IPS-11a (cell line): ENCODE measurements around the gene HEATR3.
"Not testable (repeated sequence)": the region's sequence is repeated elsewhere in the genome, so short reads cannot be mapped to it uniquely, and the experiment has no call there.

Experiments used
- H3K4me3 ChIP-seq: one replicate; pipeline ENCODE4 v1.5.1; 2013; ENCODE audit warnings: low read depth, low read length, control low read depth

HEATR3 gene

DNA sequence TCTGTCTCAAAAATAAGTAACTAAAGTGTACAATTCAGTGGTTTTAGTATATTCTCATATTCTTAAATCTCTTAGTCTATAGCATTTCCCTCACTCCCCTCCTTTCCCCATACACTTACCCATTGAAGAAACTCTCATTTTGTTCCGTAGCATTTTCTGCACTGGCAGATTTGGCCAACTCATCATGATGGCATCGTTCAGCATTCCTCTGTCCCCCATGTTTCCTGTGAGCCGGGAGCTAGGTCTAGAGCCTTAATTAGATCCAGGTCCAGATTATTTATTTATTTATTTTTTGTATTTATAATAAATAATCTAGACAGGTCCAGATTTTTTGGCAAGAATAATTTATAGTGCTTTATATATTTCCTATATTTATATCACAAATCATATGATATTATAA is 31.0 kb downstream of the HEATR3 start:
- H3K4me3 ChIP-seq: no peak overlapping the region

DNA sequence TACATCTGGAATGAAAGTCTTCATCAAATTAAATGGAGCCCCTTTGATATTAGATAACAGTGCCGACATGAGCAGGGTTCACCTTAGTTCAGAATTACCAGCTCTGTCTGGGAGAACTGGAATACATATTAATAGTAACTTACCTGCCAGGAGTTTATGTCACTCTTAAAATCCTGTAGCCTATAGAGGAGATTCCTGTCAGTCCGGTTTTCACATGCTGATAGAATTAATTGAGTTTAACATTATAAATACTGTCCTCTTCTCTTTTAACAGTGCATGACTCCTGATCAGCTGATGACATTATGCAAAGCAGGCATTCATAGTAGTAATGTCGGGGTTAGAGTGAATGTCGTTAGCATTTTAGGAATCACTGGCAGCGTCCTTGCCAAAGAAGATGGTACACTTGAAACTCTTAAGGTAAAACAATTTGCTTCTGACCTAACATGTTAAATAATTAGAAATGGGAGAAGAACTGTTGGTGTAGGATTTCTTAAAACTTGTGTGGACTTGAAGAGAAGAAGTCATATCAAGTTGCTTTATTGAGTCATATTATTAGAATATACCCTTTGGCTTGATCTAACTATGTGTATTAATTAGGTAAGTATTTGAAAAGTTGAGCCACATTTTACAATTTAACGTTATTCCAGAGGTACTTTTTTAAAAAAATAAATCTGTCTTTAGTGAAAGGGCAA is 34.3 kb downstream of the HEATR3 start:
- H3K4me3 ChIP-seq: no peak overlapping the region

DNA sequence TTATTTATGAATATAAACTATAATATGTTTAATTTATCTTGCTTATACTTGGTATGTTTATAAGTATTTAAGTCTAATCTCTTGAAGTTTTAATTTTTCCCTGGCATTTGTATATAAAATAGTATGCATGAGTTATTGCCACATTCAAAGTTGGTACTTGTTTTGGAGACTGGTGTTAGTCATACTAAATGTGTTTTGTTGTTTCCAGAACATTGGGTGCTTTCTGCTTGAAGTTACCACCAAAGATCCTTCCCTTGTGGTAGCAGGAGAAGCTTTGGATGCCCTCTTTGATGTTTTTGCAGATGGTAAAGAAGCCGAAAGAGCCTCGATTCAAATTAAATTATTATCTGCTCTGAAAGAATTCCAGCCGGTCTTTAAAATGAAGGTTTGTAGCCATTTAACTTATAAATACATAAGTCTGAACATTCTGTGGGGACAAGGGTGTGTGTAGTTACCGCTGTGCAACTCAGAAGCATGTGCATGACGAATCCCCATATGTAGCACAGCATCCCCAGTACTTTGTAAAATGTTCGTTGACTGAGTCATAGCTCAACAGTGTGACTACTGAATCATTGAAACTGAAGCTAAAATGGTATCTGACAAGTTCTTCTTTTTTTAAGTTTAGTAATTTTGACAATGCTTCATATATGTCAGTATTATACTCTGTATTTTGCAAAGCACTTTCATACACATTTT is 36.4 kb downstream of the HEATR3 start:
- no peak overlapping the region for H3K4me3 ChIP-seq

DNA sequence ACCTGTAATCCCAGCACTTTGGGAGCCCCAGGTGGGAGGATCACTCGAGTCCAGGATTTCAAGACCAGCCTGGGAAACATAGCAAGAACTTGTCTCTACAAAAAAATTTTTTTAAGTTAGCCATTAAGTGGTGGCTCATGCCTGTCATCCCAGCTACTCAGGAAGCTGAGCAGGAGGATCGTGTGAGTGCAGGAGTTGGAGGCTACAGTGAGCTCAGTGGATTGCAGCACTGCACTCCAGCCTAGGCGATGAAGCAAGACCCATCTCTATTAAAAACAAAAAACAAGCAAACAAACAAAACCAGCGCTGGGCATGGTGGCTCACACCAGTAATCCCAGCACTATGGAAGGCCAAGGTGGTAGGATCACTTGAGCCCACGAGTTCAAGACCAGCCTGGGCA is 38.0 kb downstream of the HEATR3 start:
- no peak overlapping the region for H3K4me3 ChIP-seq

DNA sequence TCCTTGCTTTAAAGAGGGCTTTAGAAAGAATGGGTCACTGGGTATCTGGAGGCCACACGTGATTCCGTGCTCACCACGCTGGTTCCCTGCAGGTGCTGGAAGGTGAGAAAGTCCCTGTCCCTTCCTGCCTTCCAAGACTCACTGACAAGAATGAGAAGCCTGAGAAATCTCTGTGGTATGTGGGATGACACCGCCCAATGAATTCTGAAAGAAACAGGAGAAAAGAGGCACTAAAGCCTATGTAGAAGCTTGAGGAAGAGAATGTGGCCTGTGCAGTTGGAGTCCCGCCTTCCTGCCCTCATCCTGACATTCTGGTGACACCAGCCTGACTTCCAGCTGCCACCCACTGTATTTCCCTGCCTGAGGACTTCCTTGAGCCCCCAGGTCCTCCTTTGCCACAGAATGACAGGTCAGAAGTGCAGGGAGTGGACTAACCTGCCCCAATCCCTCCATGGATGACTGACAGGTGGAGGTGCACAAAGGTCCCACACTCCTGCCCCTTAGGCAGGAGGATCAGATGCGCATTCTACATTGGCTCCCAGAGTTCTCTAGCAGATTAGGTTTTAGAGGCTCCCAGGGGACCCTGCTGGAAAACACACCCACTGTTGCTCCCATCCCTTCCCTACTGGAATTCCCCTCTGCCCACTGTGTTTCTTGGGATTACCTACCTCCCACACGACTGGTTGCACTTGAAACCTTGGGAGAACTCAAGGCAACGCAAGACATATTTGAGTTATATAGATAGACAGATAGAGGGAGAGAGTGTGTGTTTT is 48.8 kb downstream of the HEATR3 start:
- H3K4me3 ChIP-seq: no peak overlapping the region

DNA sequence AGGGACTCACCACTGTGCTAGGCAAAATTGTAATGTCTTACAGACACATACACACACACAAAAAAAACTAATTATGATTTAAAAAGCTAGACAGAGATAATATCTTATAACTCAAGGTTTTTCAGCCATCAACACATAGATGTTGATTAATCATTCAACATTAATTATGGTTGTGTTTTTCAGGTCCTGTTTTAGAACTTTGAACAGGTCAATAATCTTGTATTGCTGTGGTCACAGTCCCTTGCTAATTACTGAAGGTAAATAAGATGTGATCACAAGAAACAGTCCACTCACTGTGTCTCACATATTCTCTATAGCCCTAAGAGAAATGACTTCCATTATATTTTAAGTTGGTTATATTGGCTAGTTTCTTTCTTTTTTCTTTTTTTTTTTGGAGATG is 54.9 kb downstream of the HEATR3 start:
- H3K4me3 ChIP-seq: no peak overlapping the region

DNA sequence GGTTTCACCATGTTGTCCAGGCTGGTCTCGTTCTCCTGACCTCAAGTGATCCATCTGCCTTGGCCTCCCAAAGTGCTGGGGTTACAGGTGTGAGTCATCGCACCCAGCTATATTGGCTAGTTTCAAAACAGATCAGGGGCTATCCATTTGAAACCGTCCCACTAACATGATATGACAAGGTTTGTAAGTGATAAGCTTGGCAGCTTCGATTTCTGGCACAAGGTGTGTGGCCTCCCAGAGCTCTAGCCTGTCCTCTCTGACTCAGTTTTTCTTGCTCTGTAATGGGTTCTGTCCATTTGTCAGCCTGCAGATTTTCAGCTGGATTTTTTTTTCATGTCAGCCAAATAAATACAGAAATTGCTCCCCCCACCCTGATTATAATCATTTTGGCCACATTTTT is 55.5 kb downstream of the HEATR3 start:
- no peak overlapping the region for H3K4me3 ChIP-seq

DNA sequence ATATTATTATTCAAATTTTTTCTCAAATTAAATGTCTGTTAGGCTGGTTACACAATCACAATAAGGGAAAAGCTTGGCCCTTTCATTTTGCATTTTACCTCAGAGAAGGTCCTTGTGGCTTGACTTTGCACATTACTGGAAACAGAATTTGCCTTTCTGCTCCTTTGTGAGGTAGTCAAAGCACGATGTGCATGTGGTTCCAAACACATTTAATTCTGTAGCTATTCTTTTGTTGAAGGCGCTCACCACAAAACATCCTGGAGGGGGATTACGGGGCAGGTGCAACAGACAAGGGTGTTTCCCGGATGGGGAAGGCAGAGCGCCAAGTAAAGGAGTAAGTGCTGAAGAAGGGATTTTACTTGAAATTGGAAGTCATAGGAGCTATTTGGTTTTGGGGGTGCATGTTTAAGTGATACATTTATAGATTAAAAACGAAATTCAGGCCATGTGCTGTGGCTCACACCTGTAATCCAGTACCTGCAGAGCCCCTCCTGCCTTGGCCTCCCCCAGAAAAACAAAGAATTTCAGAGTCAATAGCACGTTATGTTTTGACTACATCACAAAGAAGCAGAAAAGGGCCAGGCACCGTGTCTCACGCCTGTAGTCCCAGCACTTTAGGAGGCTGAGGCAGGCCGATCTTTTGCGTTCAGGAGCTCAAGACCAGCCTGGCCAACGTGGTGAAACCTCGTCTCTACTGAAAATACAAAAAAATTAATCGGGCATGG is 56.1 kb downstream of the HEATR3 start:
- no peak overlapping the region for H3K4me3 ChIP-seq

DNA sequence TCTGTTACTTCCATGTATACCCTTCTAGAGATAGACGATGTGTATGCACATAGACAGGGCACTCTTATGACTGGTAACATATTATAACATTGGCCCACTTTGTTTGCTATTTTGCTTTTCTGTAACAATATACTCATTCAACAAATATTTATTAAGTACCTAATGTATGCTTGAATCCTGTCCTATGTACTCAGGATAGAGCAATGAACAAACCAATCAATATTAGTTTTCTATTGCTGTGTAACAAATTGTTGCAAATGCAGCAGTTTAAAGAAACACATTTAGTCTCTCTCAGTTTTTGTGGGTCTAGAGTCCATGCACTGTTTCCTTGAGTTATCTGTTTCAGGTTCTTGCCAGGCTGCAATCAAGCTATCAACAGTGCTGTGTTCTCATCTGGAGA is 57.6 kb downstream of the HEATR3 start:
- no peak overlapping the region for H3K4me3 ChIP-seq

DNA sequence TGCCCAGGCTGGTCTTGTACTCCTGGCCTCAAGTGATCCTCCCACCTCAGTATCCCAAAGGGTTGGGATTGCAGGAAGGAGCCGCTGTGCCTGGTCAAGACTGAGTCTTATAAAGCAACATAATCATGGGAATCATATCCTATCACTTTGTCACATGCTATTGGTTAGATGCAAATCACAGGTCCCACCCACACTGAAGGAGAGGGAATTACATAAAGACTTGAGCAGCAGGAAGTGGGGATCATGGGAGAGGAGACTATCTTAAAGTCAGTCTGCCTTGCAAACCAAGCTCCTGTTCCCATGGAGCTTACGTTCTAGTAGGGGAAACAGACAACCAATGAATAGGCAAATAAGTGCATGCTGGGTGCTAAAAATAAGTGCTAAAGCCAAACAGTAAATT is 59.0 kb downstream of the HEATR3 start:
- no peak overlapping the region for H3K4me3 ChIP-seq

DNA sequence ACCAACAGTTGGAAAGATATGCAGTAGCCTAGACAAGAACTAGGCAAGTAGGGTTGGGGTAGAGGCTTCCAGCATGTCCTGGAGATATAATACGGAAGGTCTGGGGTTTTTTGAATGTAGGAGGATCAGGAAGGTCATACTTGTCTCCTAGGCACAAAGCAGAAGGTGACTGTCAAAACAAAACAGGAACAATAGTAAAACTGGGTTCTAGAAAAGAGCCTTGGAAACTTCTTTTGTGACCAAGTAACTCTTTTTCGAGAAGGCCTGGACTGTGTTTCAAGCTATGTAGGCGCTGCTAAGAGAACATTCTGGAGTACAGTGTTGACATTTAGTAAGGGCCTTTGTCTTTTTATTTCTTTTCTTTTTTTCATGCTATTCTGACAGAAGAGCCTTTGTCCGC is 60.4 kb downstream of the HEATR3 start:
- H3K4me3 ChIP-seq: no peak overlapping the region

DNA sequence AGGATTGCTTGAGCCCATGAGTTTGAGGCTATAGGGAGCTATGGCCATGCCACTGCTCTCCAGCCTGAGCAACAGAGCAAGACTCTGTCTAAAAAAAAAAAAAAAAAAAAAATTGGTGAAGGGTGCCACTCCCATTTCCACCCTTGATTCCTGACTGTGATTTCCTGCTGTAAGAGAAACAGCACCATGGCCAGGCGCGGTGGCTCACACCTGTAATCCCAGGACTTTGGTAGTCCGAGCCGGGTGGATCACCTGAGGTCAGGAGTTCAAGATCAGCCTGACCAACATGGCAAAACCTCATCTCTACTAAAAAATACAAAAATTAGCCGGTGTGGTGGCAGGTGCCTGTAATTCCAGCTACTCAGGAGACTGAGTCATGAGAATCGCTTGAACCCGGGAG is 66.8 kb downstream of the HEATR3 start:
- H3K4me3 ChIP-seq: not testable (repeated sequence)

DNA sequence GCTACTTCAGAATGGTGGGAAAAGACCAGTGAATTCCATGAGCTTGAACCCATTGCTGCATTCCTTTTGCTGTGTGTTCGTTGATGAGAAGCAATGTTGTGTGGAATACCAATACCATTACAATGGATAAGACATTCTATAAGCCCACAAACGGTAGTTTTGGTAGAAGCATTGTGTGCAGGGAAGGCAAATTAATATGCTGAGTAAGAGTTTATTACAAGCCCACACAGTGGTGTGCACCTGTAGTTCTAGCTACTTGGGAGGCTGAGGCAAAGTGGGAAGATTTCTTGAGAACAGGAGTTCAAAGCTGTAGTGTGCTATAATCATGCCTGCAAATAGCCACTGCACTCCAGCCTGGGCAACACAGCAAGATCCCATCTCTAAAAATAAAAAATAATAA is 67.4 kb downstream of the HEATR3 start:
- no peak overlapping the region for H3K4me3 ChIP-seq

DNA sequence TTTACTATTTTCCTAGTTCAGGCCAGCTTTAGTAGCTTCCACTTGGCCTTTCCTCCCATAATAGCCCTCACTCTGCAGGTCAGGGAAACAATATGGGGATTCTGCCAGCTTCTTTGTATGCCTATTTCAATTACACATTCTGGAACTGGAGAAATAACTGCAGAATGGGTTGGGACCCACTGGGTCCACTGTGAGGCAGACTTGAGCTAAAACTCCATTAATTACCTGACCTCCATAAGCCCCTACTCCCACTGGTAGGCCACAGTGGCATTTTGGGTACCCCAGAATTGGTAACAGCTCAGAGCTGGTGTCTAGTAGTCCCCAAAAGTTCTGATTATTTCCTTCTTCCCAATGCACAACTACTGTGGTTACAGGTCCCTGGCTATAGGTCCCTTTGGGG is 70.6 kb downstream of the HEATR3 start:
- H3K4me3 ChIP-seq: no peak overlapping the region

DNA sequence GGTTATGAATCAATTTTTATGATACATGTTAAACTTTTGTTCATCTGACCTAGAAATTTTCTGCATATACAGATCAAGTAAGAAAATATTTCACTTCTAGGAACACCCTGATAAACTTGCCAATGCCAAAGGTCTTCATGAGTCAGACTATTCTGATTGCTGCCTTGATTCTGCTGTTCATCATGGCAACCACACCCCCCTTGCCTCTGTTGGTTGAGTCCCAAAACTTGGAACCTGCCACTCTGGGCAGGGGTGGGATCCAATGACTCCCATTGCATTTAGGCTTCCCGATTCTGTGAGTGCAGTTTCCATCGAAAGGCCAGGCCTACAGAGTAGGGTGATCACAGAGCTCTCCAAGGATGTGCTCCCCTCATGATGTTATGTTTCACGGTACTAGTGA is 71.5 kb downstream of the HEATR3 start:
- H3K4me3 ChIP-seq: no peak overlapping the region

DNA sequence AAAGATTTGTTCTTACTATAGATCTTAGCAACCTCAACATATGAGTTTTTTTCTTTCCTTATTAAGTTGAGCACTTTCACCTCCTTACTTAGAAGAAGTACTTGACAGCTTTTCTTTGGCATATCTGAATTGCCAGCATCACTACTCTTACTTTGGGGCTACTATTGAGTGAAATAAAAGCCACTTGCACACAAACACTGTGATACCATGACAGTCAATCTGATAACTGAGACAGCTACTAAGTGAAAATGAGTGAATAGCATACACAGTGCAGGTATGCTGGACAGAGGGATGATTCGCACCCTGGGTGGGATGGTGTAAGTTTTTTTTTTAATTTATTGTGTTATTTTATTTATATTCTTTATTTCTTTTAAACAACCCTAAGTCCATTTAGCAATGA is 73.8 kb downstream of the HEATR3 start:
- H3K4me3 ChIP-seq: no peak overlapping the region

DNA sequence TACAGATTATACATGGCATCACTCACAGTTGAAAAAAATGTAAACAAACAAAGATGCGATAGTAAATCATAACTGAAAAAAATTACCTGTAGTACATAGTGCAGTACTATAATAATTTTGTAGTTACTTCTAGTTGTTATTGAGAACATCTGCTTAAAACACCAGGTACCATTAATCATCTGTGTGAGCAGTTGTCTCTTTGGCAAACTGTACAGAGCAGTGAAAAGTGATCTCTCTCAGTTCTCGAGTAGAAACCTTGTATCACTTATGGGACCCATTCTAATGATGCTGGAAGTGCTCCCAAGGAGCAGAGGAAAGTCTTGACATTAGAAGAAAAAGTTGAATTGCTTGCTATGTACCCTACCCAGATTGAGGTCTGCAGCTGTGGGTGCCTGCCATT is 78.4 kb downstream of the HEATR3 start:
- no peak overlapping the region for H3K4me3 ChIP-seq

DNA sequence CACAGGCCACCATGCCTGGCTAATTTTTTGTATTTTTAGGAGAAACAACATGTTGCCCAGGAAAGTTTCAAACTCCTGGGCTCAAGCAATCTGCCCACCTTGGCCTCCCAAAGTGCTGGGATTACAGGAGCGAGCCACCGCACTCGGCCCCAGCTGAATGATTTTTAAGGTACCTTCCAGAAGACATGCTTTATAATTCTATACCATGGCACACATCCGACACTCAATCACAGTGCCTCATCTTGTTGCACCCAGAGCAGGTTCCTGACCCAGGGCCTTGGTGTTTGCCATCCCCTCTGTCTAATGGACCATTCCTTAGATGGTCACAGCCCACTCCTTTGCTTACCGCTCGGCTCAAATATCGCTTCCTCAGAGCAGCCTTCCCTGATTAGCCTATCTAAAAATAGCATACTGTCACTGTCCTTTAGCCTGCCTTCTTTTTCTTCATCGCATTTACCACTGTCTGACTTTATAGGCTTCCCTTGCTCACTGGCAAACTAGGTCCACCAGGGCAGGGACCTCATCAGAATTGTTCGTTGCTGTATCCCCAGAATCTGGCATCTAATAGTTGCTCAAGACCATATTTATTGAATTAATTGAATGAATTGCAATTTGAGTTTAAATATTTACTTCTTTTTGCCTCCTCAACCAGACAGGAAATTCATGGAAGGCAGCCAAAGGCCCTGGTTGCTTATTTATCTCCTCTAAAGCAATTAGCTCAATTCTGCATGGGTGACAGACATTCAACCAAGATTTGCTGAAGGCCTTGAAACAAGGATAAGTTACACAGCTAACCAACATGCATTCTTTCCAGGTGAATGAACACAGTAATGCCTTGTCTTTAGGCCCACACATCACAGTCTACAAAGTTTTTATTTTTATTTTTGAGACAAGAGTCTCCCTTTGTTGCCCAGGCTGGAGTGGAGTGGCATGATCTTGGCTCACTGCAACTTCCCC is 81.0 kb downstream of the HEATR3 start:
- H3K4me3 ChIP-seq: no peak overlapping the region

DNA sequence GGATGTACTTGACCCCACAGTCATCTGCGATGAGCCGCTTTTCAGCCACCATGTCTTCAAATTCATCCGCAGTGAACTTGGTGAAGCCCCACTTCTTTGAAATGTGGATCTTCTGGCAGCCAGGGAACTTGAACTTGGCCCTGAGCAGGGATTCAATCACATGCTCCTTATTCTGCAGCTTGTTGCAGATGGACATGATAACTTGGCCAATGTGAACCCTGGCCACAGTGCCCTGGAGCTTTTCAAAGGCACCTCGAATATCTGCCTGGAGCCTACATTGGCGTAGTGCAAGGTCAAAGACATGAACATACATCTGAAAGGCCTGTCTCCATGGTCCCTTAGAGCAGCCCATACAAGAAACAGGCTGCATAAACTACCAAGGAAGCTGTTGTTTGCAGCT is 85.6 kb downstream of the HEATR3 start:
- H3K4me3 ChIP-seq: no peak overlapping the region

DNA sequence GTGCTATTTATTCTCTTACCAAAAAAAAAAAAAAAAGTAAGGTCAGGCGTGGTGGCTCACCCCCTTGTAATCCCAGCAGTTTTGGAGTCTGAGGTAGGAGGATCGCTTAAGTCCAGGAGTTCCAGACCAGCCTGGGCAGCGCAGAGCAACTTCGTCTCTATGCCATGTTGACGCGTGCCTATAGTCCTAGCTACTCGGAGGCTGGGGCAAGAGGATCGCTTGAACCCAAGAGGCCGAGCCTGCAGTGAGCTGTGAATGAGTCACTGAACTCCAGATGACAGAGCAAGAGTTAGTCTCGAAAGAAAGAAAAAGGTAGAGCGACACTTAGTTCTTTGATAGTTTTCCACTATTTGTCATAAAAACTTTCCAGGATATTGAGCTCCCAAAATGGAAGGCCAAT is 86.0 kb downstream of the HEATR3 start:
- H3K4me3 ChIP-seq: no peak overlapping the region
